HG02798 (cell line): ENCODE measurements around the gene DSG3.
"Not testable (repeated sequence)": the region's sequence is repeated elsewhere in the genome, so short reads cannot be mapped to it uniquely, and the experiment has no call there.

Source experiments
- ATAC-seq: cut with Tn5 transposase; IDR thresholded peaks from one replicate; pipeline ENCODE4 v1.9.1; 2021; ENCODE audit warnings: mild to moderate bottlenecking; ENCODE audit not compliant: unreplicated experiment, poor library complexity

DSG3 gene

DNA sequence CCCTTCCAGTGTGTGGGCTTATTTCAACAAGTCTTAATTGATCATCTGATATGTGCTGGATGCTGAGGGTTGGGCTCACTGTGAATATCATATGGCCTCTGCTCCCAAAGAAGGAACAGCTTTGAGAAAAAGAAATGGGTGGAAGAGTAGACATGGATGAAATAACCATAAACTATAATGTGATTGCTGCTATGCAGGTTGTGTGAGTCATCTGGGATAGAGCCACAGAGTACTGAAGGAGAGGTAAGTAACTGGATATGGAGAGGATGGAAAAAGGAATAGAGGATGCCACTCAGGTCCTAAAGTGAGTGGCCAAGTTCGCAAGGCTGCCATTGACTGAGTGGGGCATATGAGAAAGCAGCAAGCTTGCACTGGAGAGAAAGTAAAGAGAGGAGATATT lies 41.8 kb downstream of the DSG3 start:
- no peak for ATAC-seq

DNA sequence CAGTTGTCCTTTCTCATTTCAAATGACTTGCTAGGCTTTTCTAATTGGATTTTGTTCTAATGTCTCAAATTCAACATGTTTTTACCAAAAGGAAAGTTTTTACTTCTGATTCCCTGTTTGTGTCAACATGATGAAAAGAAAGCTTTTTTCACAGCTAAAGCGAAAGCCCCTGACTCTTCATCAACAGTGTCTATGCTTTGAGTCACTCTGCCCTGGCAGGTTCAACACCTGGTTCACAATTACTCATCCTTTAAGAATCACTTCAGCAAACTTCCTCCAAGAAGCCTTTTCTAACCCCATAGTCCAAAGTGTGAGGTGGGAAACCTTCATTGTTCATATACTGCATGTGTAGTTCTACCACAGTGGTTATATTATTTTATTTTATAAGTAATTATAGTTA lies 42.8 kb downstream of the DSG3 start:
- ATAC-seq: peak; percentile 82

DNA sequence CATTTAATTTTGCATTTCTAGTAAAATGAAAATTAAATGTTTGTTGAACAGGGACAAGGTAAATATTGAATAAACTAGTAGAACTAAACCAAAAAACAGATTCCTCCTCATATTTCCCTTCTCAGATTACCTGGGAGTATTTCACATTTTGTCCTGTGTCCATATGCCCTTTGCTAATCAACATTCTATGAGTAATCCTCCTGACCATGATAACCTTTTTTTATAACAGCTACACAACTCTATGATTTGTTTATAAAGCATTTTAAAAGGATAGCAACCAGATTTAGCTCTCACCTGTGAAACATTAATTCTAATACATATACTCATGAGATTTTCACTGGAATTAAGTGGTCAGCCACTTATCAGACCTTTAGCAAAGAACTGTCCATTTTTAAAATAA lies 43.3 kb downstream of the DSG3 start:
- ATAC-seq: no peak

DNA sequence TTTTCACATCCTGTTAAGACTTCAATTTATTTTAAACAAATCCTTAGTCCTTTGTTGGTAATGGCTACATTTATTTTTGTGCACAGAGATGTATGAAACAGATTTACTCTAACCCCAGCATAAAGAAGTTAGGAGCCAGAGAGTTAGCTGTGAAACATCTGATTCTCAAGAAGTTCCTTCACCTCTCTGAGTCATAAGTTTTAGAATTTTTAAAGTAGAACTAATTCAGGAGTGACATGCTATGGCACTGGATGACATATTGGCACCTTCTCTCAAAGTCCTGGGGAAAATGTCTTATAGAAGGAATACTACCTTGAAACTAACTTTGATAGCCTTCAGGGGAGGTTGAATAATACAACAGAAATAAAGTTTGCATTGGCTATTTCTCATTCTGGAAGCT lies 44.0 kb downstream of the DSG3 start:
- ATAC-seq: no peak

DNA sequence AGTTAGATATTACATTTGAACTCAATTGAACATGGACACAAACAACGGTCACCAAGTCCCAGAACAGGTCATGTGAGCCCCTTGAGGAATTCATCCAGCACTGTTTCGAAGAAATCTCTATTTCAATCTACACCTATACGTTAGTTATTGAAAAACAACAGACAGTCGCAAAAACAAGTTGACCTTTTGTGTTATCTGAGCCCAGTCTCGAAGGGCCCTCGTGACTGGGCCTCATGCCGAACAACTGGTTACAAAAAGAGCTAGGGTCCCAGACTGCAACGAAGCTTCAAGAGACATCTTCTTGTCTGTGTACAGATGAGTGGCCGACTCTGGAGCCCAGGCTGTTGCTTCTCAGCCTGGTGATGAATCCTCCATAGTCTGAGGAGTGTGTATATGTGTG lies 45.1 kb downstream of the DSG3 start:
- no peak for ATAC-seq

DNA sequence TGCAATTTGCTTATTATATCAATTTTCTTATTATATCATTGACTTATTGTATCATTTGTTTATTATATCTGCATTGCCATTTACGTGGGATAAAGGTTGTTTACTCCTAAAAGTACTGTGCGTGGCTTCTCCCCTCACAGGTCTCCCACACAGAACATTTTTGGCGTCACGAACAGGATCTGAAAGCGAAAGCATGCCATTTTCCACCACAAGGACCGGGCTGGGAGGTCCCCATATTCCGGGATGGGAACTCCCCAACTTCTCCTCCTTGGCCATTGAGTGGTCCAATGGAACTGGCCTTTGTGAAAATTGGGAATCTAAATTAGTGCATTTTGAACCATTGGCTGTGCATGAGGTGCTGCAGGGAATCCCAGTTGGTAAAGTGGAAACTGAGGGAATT lies 45.6 kb downstream of the DSG3 start:
- ATAC-seq: no peak

DNA sequence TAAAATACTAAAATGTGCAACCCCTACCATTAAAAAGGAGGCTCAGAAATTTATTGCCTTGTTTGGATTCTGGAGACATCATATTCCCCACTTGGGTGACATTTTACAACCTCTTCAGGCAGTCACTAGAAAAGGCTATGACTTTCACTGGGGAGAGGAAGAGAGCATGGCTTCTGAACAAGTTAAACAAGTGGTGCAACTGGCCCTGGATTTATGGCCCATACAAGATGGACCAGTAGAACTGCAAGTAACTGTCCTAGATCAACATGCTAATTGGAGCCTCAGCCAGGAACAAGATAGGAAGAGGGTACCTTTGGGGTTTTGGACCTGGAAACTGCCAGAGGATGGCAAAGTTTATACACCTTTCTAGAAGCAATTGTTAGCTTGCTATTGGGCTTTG lies 46.4 kb downstream of the DSG3 start:
- ATAC-seq: no peak

DNA sequence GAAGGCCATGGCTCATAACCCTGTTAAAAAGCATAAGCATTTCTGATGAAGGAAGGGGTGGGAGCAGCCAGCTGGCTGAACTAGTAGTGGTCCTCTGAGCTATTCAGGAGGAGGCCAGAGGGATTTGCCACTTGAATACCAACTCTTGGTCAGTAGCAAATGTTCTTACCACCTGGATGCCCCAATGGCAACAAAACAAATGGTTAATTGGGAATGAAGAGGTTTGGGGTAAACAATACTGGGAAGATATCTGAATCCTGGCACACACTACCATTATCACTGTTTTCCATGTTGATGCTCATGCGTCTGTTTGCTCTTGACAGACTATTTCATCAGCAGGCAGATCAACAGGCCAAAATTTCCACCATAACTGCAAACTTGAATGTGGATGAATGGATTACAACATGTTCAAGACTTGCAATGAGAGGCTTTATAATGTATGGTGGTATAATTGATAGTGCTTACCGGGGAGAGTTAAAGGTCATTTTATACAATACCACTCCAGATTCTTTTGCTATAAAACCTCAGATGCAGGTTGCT lies 47.2 kb downstream of the DSG3 start:
- not testable (repeated sequence) for ATAC-seq

DNA sequence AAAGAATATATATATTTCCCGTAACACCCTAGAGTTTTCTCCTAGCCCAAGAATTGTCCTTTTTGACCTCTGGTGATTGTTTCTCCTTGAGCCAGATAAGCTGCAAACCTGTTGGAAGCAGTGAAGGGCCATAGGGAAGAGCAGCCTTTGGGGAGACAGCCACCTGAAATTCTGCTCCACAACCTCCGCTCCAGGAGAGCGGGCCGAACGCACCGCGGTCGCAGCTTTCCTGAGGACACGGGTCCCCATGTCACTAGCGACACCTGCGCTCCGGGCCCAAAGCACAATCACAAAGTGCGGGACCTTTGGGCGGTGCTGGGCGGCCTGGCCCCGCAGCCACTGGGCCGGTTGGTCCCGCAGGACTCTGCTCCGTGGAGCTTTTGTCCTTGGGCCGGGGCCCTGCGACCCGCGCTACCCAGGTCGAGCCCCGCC lies 49.9 kb downstream of the DSG3 start:
- ATAC-seq: no peak

DNA sequence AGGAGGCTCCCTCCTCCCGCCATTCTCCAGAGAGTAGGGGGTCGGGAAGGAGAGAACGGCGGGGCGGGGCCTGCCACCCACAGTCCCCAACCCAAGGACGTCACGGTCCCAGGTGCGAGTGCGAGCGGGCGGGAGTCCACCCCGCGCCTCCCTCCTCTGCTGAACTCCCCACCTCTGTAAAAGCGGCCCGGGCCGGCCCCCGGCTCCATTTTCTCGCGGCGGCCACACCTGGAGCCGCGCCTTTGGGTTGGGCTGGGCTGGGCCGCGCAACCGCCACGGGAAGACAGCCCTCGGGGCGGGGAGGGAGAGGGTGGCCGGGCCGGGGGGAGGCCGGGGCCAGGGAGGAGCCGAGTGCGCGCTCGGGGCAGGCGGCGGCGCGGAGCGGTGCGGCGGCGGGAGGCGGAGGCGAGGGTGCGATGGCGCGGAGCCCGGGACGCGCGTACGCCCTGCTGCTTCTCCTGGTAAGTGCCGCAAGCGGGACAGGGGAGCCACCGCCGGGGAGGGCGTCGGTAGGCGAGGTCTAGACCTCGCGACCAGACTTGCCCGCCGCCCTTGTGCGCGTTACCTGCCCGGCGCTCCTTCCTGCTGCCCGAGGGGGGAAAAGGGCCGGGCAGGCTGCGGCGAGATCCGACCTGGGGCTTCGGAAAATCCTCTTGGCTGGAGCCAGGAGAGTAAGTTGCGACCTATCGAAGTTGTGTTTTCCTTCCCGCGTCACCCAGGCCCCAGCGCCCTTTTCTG lies 50.5 kb downstream of the DSG3 start, which contains the start of gene DSG2:
Gene DSG2, plus strand, starts transcription at position 342 of the 738 bp plus-strand sequence. Its CDS starts 75 bp downstream, at position 417.
- ATAC-seq: peak; percentile 60

DNA sequence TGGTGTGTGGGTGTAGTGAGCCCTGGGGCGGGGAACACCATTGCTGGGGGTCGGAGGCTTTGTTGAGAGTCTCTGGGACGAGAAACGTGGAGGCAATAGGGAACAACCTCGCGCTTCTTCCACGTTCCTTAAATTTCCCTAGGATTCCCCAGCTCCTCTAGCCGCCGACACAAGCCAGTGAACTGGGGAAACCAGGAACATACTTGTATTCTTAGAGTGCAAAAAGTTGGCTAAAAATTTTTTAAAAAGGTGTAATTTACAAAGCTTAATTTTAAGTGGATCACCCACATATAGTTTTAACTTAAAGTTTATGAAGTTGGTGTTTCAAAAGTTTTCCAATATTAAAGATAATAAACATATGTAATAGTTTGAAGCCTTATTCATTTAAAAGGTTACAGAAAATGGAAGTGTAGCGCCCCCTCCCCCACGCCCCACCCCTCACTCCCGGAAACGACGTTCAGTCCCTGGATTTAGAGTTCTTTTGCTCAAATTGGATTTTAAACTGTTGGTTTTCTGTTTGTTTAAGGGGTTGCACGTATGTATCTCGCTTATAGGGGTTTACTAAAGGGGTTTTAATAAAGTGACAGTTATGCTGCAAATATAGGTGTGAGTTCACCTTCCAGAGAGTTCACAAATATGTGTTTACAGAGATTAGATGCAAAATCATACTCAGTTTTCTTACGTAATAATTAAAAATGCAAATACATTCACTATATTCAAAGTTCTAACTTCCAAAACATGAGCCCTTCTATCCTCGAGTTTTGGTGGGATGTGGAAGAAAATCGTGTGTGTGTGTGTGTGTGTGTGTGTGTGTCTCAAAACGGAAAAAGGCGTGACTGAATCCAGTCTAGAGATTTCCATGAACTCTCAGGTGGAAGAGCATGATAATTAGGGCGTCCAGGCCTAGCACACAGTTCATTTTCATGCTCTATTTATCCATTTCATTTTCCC lies 51.3 kb downstream of the DSG3 start:
- no peak for ATAC-seq

DNA sequence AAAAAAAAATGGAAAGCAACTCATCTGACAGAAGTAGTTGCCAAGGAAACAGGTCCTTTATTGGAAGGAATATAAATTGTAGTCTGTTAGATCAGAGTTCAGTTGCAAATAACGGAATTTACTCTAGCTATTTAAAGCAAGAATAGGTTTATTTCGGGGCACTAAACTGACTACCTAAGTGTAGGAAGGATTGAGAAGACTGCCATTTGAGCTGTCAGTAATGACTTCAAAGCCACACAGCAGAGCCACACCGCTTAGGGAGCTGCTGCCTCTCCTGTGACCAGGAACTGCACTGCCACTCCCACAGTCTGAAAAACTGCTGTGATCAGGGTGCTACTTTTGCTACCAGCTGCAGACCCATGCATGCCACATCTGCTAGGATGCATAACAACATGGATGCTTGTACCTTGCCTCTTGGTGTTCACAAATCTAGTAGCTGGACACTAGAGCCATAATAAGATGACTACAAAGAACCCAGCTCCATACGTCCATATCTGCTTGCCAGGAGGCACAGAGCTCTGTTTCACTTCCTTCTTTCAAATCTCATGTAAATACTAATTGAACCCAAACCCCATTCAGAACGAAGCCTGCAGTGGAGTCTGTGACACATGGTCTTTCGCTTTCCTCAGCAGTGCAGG lies 52.6 kb downstream of the DSG3 start:
- peak; percentile 86 for ATAC-seq

DNA sequence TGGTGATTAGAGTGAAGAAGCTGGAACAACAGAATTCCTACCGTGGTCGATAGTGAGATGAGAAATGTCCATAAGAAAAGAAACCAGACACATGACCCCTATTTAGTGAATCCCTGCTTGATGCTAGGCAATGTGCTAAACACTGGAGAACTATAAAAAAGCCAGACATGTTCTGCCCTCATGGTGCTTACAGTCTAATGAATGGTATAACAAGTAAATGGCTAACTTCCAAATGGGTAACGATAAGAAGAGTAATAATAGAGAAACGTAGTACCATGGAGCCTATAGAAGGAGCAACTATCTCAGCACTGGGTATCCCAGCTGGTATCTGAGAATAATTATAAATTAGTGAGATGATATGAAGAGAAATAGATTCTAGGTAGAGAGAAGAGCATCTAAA lies 55.5 kb downstream of the DSG3 start:
- ATAC-seq: no peak

DNA sequence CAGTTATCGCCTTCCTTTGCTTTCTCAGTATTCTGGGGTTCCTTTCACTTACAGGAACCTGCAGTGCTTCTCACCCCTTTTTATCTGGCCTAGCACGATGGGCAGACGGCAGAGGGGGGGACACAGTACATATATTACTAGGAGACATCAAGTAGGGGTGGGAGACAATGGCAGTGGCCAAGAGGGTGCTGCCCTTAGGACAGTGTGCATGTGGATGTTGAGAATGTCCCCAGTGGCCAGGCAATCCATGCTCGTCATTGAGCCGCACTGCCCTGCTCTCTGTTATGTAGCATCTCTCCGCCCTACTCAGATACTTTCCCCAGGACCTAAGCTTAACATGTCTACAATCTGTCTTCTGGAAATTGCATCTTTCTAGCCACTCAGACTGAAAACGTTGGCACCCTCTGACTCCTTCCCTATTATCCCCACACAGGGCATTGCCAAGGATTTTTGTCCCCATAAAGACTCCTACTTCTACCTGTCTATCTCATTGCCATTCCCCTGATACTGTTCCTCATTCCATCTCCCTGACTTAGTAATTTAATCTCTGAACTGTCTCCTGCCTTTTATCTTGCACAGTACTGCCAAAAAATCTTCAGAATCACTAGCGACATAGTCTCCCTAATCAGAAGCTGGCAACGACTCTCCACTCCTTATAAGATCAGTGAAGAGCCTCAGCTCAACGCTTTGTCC lies 57.1 kb downstream of the DSG3 start:
- ATAC-seq: no peak

DNA sequence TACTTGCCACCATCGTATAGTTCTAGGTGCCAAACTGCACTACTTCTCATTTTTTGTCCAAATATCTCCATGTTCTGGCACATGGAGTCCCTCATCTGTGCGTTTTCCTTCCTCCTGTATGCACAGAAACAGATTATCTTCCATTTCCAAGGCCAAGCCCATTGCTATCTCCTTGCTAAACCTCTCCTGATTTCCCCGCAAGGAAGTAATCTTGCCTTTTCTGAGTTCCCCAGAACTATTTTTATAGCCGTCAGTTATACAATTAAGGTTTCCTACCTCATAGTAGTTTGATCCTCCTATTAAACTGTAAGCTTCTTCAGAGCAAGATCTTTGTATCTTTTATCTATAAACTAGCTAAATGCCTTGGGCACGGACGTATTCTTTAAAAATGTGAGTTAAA lies 57.6 kb downstream of the DSG3 start:
- no peak for ATAC-seq

DNA sequence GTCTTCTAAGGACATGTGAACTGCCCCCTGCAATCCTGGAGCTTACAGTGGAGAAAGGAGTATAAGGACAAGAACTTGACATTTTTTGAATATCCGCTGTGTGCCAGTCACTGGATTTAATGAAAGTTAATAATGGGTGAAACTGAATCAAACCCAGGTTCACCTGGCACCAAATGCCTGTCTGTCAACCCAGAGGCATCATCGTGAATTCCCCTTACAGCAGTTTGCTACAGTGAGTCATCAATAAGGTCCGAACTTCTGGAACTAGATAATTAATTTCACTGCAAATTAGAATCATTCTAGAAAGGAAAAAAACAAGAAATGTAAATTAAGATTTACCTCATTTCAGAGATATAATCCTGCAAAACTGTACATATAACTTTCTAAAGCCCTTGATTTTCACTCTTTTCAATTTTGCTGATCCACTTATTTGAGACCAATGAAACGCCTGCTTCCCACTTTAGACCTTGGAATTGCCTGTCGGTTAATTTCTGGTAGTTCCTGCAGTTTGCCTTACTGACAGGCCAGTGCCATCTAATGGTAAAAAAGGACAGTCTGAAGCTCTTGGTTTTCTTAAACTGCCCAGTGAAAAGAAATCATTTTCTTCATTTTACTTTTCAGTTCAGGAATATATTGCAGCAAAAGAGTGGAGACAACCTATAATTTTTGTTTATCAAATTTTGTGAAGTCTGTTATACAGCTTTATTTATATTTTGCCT lies 58.6 kb downstream of the DSG3 start:
- ATAC-seq: no peak

DNA sequence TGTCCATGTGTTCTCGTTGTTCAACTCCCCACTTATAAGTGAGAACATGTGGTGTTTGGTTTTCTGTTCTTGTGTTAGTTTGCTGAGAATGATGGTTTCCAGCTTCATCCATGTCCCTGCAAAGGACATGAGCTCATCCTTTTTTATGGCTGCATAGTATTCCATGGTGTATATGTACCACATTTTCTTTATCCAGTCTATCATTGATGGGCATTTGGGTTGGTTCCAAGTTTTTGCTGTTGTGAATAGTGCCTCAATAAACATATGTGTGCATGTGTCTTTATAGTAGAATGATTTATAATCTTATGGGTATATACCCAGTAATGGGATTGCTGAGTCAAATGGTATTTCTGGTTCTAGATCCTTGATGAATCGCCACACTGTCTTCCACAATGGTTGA lies 59.6 kb downstream of the DSG3 start:
- ATAC-seq: not testable (repeated sequence)

DNA sequence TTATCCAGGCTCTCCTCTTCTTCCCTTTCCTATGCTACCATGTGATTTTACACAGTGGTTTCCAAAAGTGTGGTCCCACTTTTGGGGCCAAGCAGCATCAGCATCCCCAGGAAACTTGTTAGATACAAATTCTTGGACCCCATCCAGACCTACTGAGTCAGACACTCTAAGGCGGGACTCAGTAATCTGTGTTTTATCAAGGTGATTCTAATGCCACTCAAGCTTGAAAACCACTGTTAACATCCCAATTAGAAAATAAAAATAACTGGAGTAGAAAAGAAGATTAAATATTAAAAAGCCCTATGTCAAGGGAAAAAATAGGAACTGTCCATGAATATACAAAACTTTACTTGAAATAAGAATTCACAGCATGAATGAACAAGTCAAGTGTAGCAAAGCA lies 61.2 kb downstream of the DSG3 start:
- ATAC-seq: no peak

DNA sequence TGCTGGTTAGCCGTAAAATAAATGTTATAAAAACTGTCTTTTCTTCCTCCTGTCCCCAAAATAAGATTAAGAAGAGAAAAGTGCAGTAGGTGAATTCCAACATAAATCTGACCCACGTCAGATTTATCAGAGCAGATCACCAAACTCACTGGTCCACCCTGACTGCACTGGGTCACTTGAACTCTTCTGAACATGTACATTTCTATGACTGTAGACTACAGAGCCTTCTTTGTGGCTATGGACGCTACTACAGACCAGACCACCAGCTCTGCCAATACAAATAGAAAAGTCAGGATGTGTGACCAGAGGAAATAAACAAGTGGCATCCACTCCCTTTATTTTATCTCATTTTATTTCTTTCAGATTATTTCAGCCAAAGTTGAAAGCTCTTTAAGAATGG lies 62.0 kb downstream of the DSG3 start:
- no peak for ATAC-seq
